C1 segment of cervical spinal cord (tissue), 14 donors: ENCODE data around the gene TRIM14.

Experiments
- DNase-seq, 14 donors: peaks; one replicate each; lab custom pipeline; 2025; lab: John Stamatoyannopoulos, UW

Gene TRIM14, protein sequence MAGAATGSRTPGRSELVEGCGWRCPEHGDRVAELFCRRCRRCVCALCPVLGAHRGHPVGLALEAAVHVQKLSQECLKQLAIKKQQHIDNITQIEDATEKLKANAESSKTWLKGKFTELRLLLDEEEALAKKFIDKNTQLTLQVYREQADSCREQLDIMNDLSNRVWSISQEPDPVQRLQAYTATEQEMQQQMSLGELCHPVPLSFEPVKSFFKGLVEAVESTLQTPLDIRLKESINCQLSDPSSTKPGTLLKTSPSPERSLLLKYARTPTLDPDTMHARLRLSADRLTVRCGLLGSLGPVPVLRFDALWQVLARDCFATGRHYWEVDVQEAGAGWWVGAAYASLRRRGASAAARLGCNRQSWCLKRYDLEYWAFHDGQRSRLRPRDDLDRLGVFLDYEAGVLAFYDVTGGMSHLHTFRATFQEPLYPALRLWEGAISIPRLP

GRCh38 chr9:98118640-98119601 is at the start of gene TRIM14:
TRIM14 (minus strand) TSS chr9:98119222; CDS start chr9:98119188, 34 bp downstream.
- peak in 5 of 14 donors; percentile 31 to 54 (median 37) for DNase-seq

DNA sequence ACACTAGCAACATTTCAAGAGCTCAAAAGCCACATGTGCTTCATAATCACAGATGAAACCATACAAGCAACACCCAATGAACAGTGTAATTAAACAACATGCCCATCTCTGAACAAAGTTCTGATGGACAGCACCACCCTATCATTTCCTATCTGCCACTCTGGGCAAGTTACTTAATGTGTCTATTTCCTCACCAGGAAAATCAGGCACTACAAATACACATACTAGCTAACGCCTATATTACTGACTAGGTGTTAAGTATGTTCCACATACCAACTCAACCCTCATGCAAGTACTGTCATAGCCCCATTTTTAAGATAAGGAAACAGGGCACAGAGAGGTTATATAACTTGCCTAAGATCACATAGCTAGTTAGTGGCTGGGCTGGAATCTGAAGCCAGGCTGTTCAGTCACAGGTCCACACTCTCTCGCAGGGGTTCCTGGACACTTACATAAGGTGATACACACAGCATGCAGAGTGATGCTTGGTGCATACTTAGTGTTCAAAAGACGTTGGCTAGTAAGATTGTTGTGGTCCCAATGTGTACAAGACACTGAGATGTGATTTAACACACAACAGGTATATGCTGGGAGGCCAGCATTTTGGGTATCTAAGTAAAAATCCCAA is 49.2 kb upstream of the TRIM14 start:
- DNase-seq: peak in 1 of 14 donors; percentile 74

DNA sequence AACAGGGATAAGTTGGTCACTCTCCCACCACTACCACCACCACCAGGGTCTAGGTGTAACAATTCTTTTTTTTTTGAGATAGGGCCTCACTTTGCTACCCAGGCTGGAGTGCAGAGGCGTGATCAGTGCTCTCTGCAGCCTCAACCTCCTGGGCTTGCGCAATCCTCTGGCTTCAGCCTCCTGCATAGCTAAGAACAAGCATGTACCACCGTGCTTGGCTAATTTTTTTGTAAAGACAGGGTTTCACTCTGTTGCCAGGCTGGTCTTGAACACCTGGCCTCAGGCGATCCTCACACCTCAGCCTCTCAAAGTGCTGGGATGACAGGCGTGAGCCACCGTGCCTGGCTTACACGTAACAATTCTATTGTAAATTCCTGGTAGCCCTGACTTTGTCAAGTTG is 45.9 kb upstream of the TRIM14 start:
- DNase-seq: no peak

GRCh38 chr9:98162613-98163012 is 43.6 kb upstream of the TRIM14 start:
- no peak for DNase-seq

- DNase-seq: no peak
Measured at GRCh38 chr9:98161851-98162250, 42.8 kb upstream of the TRIM14 start.

DNA sequence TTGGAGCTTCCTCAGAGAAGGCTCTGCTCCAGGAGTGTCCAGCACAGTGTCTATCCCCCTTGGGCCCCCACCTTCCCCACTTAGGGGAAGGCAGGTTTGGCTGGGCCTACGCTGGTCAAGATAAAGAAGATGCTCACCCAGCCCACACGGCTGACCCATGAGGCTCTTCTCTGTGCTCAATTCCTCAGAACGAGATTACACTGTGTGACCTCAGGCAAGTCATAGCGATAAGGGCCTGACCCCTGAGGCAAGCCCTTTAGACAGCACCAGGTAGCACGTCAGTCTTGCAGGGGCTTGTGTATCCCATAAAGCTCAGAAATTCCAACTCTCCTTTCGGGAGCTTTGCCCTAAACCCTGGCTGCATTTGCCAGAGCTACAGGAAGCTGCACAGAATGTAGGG is 40.8 kb upstream of the TRIM14 start:
- DNase-seq: no peak

DNA sequence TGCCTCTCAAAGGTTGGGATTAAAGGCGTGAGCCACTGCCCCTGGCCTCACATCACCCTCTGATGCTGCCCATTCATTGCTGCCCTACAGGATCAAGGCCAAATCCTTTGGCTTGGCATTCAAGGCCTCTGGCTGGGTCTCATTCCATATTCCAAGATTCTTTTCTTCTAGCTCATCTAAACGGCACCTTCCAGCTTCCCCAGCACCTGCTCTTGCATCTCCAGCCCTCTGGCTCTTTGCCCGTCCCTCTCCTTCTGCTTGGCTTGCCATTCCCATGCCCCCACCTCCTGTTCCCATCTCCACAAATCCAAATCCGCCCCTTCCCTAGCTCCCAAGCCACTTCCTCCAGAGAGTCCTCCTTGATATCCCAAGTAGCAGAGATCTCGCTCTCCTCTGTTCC is 40.3 kb upstream of the TRIM14 start:
- DNase-seq: no peak

DNA sequence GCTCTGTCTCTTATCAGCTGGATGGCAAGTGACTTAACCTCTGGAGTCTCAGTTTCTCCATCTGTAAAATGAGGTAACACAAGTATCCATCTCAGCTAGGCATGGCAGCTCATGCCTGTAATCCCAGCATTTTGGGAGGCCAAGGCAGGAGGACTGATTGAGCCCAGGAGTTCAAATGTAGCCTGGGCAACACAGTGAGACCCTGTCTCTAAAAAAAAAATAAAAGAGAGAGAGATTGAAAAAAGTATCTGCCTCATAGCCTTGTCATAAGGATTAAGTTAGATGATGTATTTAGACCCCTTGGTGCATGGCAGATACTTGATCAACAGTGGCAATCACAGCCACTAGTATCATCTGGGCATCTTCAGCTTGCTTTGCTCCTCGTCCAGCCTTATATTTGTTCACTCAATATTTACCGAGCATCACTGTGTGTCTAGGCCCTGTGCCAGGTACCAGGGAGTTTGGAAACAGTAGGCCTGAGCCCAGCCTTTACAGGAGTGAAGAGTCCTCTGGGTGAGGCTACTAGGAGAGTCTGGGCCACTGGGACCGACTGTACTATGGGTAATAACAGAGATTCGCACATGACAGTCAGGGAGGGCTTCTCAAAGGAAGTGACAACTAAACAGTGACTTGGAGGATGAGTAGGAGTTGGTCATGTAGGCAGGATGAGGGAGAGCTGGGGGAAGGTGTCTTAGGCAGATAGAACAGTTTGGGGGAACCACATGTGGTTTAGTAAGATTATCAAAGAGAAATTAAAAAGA is 39.2 kb upstream of the TRIM14 start:
- DNase-seq: no peak

GRCh38 chr9:98157372-98157771 is 38.4 kb upstream of the TRIM14 start:
- no peak for DNase-seq

GRCh38 chr9:98154678-98155077 is 35.7 kb upstream of the TRIM14 start:
- DNase-seq: no peak

DNA sequence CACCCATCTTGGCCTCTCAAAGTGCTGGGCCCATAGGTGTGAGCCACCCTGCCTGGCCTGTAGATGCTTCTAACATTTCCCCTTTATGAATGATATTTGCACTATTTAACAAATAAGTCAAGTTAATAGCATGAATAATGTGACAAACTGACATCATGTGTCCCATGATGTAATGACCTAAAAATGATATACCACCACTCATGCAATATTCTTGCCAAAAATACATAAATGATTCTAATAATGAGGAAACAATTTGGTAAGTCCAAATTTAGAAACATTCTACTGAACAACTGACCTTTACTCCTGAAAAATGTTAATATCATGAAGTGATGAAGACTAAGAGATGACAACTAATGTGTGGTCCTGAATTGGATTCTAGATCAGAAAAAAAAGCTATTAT is 33.5 kb upstream of the TRIM14 start:
- no peak for DNase-seq

GRCh38 chr9:98150721-98151120 is 31.7 kb upstream of the TRIM14 start:
- no peak for DNase-seq

DNA sequence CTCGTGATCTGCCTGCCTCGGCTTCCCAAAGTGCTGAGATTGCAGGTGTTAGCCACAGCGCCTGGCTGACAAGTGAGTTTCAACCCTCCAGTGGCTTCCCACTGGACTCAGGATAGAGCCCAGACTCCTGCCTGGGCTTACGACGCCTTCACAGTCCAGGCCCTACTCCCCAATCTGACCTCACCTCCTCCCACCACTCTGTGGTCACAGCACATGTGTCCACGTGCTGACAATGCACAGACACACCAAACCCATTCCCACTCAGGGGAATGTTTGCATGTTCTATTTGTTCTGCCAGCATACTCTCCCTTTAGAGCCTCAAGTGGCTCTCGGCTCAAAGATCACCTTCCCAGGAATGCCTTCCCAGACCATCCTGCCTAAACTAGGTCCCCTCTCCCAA is 31.1 kb upstream of the TRIM14 start:
- DNase-seq: no peak

- no peak for DNase-seq
Measured at GRCh38 chr9:98149422-98149821, 30.4 kb upstream of the TRIM14 start.

DNA sequence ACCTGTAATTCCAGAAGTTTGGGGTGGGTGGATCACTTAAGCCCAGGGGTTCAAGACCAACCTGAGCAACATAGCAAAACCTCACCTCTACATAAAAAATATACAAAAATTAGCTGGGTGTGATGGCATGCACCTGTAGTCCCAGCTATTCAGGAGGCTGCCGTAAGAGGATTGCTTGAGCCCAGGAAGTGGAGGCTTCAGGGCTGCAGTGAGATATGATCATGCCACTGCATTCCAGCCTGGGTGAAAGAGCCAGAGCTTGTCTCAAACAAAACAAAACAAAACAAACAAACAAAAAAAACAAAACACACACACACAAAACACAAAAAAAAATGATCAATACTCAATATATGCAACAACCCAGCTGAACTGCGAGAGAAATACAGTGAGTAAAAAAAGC is 29.5 kb upstream of the TRIM14 start:
- DNase-seq: no peak

- DNase-seq: no peak
Measured at GRCh38 chr9:98147582-98147981, 28.6 kb upstream of the TRIM14 start.

DNA sequence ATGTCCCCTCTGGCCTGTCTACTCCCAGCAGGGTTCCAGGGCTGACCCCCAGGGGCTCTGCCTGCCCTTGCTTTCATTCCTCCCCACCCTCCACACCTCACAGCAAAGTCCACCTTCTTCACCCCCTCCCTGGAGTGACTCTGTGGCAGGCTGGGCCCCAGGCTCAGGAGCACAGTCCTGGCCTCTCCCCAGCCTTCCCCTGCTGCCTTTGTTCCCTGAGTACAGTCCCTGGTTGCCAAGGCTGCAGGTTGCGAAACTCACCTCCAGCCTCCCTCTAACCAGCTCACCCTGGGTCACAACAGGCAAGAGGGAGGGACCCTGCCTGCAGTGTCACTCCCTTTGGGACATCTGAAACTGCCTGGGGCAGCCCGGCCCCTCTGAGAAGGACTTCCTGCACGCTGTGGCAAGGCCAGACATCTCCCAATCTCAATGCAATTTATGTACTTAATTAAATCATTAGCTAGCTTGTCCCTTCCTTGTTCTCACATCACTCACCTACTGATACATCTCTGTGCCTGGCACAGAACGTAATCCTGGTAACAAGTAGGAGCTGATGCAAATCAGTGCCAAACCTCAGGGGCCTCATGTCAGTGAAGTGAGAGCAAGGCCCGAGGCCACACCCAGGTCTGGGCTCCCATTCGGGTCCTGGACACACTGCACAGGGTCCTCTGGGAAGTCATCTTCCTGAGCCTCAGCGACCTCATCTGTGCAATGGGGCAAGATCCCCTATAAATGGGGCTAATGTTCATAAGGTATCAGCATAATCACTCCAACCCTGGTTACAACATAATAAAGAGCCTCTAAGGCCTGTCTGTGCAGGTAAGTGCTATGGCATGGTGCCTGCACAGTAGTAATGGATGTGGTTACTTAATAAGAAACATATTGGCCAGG is 27.3 kb upstream of the TRIM14 start:
- no peak for DNase-seq

DNA sequence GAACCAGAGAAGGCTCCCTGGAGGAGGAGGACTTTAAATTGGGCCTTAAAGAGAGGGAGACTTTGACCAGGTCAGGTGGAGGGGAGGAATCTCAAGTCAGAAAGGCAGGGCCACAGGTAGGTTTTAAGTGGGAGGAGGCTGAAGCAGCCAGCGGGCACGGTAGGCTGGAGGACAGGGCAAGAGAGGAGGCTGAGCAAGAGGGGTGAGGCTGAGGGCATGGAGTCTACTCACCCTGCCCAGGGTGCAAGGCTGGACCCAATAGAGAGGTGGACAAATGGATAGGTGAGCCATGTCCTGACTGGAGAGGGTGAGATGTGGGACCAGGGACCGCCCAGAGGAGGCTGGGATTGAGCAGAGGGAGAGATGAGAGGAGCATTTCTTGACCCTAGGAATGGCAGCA is 25.6 kb upstream of the TRIM14 start:
- DNase-seq: no peak

DNA sequence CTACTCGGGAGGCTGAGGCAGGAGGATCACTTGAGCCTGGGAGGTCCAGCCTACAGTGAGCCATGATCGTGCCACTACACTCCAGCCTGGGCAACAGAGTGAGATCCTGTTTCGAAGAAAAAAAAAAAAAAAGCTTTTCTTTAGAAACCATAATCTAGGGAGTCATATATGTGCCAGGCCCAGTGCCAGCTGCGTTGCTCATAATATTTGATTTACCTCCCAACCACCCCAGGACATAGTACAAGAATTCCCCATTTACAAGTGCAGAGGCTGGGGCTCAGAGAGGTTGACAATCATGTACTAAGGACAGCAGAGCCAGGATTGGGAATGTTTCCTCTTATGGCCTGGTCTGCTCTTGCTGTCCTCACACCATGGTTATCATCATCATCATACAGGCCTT is 25.1 kb upstream of the TRIM14 start:
- DNase-seq: no peak

DNA sequence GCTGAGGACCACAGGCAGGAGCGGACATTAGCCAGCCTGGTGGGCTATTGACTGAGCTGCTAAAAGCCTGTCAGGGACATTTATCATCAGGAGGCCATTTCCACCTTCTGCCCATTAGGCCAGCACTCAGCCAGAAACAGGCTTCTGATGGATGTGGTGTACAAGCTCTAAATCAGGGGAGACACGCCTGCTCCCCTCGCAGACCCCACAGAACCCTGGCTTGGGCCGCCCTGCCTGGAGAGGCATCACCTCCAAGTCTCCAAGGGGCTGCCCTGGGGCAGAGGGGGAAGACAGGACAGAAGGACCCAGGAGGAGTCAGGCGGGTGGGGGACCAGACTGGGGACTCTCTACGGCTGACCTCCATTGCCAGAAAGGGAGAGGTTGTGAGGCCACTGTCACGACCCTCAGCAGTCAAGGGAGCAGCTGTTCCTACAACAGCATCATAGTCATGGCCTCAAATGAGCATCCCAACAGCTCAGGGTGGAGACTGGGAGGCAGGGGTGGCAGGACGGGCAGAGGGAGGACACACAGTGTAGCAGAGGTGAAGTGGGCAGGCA is 24.0 kb upstream of the TRIM14 start:
- DNase-seq: no peak
